ENCODE results near the gene CAPN12.

DNA sequence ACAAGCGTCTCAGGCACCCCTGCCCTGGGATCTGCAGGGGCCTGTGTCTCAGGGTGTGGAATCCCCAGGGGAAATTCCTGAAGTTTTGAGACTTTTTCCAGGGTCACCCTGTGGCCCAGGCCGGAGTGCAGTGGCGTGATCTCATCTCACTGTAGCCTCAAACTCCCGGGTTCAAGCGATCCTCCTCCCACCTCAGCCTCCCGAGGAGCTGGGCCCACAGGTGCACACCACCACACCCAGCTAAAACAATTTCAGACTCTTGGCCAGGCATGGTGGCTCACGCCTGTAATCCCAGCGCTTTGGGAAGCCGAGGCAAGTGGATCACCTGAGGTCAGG is 4.0 kb downstream of the CAPN12 start:
- TF ChIP-seq, protein P1, sequence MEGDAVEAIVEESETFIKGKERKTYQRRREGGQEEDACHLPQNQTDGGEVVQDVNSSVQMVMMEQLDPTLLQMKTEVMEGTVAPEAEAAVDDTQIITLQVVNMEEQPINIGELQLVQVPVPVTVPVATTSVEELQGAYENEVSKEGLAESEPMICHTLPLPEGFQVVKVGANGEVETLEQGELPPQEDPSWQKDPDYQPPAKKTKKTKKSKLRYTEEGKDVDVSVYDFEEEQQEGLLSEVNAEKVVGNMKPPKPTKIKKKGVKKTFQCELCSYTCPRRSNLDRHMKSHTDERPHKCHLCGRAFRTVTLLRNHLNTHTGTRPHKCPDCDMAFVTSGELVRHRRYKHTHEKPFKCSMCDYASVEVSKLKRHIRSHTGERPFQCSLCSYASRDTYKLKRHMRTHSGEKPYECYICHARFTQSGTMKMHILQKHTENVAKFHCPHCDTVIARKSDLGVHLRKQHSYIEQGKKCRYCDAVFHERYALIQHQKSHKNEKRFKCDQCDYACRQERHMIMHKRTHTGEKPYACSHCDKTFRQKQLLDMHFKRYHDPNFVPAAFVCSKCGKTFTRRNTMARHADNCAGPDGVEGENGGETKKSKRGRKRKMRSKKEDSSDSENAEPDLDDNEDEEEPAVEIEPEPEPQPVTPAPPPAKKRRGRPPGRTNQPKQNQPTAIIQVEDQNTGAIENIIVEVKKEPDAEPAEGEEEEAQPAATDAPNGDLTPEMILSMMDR (conservative IDR thresholded peaks at IDR 0.05): no peak
- no peak for TF ChIP-seq EZH2 (IDR thresholded peaks at IDR 0.05; ENCODE audit: low read depth)

All from PC-9 (cell line).